ENCODE data around the gene RNF182.
"Not testable (repeated sequence)": the region's sequence is repeated elsewhere in the genome, so short reads cannot be mapped to it uniquely, and the experiment has no call there.

Gene RNF182

GRCh38 chr6:13971303-13971702 lies 46.6 kb downstream of the RNF182 start:
- DNase-seq = no peak

- not testable (repeated sequence) for DNase-seq
Measured at GRCh38 chr6:13972602-13973001, 47.9 kb downstream of the RNF182 start.

- not testable (repeated sequence) for DNase-seq
Measured at GRCh38 chr6:13973422-13973821, 48.7 kb downstream of the RNF182 start.

GRCh38 chr6:13978102-13978640 lies 53.4 kb downstream of the RNF182 start:
- no peak for DNase-seq

GRCh38 chr6:13978787-13979186 lies 54.0 kb downstream of the RNF182 start:
- no peak for DNase-seq

- DNase-seq = no peak
Measured at GRCh38 chr6:13979284-13980171, 54.8 kb downstream of the RNF182 start.

- no peak for DNase-seq
Measured at GRCh38 chr6:13980534-13980933, 55.8 kb downstream of the RNF182 start.

GRCh38 chr6:13985663-13986325 lies 61.0 kb downstream of the RNF182 start:
- no peak for DNase-seq

- DNase-seq = no peak
Measured at GRCh38 chr6:13986700-13987399, 62.1 kb downstream of the RNF182 start.

- no peak for DNase-seq
Measured at GRCh38 chr6:13987400-13987865, 62.7 kb downstream of the RNF182 start.

- DNase-seq = no peak
Measured at GRCh38 chr6:13988049-13988738, 63.4 kb downstream of the RNF182 start.

- no peak for DNase-seq
Measured at GRCh38 chr6:13988908-13989307, 64.2 kb downstream of the RNF182 start.

GRCh38 chr6:13989496-13990144 lies 64.9 kb downstream of the RNF182 start:
- DNase-seq = no peak

GRCh38 chr6:13990796-13991195 lies 66.0 kb downstream of the RNF182 start:
- no peak for DNase-seq

- DNase-seq = no peak
Measured at GRCh38 chr6:13991393-13991792, 66.6 kb downstream of the RNF182 start.

- no peak for DNase-seq
Measured at GRCh38 chr6:13992417-13993055, 67.8 kb downstream of the RNF182 start.

GRCh38 chr6:13993416-13993815 lies 68.7 kb downstream of the RNF182 start:
- no peak for DNase-seq

- no peak for DNase-seq
Measured at GRCh38 chr6:13998356-13998755, 73.6 kb downstream of the RNF182 start.

GRCh38 chr6:14000901-14001300 lies 76.1 kb downstream of the RNF182 start:
- DNase-seq = no peak

GRCh38 chr6:14001329-14002012 lies 76.7 kb downstream of the RNF182 start:
- DNase-seq = no peak
